ENCODE measurements around the gene SHCBP1L.

SHCBP1L gene

GRCh38 chr1:182952677-182953444 is at the start of gene SHCBP1L:
Gene SHCBP1L, minus strand, starts transcription at chr1:182953166. Its CDS starts 33 bp downstream, at chr1:182953133.
- no peak for DNase-seq

DNA sequence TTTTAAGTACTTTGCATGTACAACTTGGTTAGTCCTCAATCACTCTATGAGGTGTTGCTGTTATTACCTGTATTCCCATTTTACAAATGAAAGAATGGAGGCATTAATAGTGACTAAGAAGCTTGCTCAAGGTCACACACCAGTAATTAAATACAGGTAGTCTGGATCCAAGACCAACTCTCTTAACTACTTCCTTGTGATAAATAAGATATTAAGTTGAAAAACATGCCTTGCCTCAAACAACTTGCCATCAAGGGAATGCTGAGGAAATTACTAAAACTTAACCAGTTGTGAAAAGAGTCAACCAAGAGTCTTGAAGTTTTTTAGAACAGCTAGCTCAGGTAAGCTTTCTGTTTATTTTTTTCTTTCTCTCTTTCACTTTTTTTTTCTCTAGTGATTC is 49.3 kb upstream of the SHCBP1L start:
- DNase-seq = no peak

- no peak for DNase-seq
These were observed 47.4 kb upstream of the SHCBP1L start for GRCh38 chr1:183000167-183000962.

GRCh38 chr1:182998482-182998881 is 45.5 kb upstream of the SHCBP1L start:
- no peak for DNase-seq

DNA sequence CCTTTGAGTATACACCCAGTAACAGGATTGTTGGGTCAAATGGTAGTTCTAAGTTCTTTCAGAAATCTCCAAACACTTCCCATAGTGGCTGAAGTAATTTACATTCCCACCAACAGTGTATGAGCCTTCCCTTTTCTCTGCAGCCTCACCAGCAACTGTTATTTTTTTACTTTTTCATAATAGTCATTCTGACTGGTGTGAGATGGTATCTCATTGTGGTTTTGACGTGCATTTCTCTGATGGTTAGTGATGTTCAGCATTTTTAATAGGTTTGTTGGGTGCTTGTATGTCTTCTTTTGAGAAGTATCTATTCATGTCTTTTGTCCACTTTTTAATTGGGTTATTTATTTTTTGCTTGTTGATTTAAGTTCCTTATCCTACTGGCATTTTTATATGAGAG is 43.9 kb upstream of the SHCBP1L start:
- DNase-seq = no peak

DNA sequence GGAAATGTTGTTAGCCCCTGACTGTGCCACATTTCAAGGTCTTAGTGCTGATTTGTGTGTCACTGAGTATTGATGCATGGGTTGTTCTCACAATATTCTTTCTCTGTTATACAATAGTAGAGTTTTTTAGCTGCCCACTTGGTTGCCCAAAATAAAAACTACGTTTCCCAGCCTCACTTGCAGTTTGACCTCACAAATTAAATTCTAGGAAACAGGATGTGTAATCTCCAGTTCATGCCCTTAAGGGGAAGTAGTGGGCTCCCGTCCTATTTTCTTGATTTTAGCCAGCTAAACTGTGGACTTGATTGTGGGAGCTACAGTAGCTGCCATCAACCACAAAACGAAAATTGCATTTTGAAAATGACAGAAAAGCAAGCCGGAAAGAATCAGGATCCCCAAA is 42.9 kb upstream of the SHCBP1L start:
- DNase-seq = no peak

DNA sequence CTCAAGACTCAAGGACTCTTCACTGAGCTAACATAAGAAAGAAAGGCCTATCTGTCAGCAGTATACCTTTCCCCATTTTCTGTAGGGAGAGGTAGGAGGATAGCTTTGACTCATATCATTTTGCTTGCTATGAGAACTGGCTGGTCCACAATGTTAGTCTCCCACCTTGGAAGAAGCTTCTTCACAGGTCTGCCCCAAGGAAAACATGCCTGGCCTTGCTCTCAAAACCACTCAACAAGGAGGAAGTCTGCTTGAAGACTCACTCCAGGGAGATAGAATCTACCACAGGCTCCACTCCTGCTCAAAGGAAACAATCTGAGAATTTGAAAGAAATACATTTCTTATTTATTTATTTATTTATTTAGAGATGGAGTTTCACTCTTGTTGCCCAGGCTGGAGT is 40.8 kb upstream of the SHCBP1L start:
- DNase-seq = no peak

DNA sequence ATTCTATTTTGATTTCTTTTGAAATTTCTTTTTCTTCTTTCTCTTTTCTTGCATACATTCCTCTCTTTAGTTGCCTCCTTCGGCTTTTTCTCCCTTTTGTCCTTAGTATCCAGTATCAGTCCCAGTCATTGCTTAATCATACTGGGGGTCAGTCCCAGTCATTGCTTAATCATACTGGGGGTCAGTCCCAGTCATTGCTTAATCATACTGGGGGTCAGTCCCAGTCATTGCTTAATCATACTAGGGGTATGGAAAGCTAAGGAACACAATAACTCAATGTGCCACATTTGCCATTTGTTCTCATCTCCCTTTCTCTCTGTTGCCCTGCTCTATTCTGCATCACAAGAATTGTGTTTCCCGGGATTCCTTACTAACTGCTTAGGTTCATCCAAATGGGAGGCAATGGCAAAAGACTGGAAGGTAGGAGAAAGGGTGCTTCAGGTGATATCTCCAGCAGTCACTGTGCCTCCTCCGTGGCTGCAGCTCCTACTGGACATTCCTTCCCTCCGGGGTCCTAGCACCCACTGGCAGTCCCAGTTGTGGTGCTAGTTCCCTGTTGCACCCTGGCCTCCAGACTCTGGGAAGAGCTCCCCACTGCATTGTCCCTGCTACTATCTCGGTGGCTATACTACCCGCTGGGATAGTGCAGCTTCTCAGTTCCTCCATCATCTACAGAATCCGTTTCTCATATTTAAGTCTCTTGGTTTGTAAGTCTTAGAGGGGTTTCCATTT is 37.6 kb upstream of the SHCBP1L start:
- no peak for DNase-seq

DNA sequence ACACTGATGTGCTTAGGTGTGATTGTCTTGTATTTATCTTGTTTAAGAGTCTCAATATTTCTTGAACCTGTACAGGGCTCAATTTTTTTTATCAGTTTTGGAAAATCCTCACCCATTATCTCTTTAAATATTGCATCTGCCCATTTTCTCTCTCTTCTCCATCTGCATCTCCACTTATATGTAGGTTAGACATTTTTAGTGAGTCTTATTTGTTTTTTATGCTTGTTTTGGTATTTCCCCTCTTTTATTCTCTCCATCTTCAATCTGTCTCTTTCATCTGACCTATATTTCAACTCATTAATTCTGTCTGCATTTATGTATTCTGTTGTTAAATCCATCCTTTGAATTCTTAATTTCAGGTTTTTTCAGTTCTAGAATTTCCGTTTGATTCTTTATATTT is 32.9 kb upstream of the SHCBP1L start:
- DNase-seq = no peak

GRCh38 chr1:182984621-182985020 is 31.7 kb upstream of the SHCBP1L start:
- DNase-seq = no peak

GRCh38 chr1:182984138-182984537 is 31.2 kb upstream of the SHCBP1L start:
- DNase-seq = no peak

DNA sequence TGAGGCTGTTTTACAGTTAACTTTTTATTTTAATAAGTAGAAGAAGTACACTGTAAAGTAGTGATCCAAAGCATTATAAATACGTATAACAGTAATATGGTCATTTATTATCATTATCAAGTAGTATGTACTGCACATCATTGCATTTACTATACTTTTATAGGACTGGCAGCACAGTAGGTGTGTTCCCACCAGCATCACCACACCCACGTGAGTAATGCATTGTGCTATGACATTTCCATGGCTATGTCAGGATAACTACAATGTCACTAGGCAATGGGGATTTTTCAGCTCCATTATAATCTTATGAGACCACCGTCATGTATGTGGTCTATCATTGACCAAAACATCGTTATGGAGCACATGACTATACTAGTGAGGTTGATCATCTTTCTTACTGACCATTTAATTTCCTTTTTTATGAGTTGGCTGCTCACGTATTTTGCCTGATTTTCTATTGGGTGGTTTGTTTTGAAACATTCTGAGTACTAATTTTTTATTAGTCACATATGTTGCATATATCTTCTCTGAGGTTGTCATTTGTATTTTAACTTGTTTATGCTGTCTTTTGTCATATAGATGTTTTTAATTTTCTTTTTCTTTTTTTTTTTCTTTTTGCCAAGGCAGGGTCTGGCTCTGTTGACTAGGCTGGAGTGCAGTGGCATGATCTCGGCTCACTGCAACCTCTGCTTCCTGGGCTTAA is 25.3 kb upstream of the SHCBP1L start:
- no peak for DNase-seq

DNA sequence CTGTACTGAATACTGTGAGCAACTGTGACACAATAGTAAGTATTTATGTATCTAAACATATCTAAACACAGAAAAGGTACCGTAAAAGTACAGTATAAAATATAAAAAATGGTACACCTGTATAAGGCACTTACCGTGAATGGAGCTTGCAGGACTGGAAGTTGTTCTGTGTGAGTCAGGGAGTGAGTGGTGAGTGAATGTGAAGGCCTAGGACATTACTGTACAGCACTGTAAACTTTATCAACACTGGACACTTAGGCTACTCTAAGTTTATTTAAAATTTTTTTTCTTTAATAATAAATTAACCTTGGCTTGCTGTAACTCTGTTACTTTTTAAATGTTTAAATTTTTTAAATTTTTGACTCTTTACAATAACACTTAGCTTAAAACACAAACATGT is 24.5 kb upstream of the SHCBP1L start:
- no peak for DNase-seq

GRCh38 chr1:182974506-182975191 is 21.7 kb upstream of the SHCBP1L start:
- no peak for DNase-seq

DNA sequence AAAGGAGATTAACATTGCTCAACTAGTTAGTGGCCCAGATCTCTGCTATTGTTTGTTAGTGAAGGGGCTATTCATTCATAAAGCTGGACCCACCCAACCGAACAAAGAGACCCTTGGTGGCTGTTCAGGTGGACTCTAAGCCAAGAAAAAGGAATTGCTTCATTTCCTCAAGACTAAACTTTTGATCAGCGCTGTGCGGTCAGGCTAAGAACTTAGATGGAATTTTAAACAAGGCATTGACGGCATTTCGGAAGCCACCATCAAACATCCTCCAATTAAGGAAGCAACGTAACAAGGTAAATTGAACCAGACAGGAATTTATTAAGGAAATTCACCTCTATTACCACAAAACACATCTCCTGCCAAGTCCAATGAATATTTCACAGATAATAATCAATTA is 19.9 kb upstream of the SHCBP1L start:
- DNase-seq = no peak

- DNase-seq = no peak
These were observed 19.3 kb upstream of the SHCBP1L start for GRCh38 chr1:182972231-182972630.

- DNase-seq = no peak
These were observed 18.3 kb upstream of the SHCBP1L start for GRCh38 chr1:182971219-182971618.

DNA sequence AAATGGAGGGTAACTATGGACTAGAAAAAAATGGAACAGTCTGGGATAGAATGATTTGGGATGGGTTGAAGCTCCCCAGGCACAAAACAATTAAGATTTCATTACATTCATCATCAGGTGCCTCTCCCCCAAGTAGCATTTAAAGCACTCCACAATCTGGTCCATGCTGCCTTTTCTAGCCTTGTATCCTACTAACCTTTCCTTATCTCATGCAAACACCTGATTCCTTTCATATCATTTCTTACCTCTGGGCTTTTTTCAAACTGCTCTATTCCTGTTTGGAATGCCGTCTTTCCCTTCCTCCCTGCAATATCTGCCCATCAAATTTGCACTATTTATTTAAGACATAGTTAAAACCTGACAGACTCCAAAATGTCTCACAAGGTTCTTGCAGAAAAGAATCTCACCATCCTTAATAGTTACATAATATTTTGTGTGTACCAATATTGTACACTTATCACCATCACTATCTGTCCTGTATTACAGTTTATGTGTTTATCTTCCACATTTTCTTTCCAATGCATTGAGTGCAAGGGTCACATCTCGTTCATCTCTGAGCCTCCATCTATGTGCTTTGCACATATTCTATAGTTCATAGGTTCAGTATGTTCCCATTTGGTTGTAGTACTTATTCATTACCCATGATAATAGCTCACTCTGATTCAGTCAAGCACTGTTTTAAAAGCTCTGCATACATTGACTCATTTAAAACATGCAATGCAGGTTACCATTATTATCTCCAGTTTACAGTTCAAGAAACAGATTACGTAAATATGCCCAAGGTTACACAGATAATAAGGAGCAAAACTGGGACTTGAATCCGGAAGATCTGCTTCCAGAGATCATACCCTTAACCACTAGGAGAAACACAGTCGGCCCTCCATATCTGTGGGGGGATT is 16.1 kb upstream of the SHCBP1L start:
- no peak for DNase-seq

- DNase-seq = no peak
These were observed 15.3 kb upstream of the SHCBP1L start for GRCh38 chr1:182968151-182968741.

GRCh38 chr1:182965861-182966260 is 12.9 kb upstream of the SHCBP1L start:
- no peak for DNase-seq

DNA sequence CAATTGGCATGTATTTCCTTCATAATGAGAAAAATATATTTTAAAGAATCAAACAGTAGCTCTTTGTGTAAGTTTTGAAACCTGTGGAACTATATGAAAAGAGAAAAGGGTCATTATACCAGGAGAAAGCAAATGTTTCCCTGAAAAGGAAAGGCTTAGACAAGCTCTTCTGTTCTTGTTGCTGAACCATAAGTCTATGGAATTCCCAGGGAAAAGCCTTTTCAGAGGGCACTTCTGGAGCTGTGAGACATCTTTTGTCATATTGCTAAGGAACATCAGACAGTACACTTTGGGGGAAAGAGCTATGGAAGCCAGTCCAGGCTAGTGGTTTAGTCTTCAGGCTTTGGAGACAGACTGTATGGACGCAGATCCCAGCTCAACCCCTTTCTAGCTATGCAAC is 12.1 kb upstream of the SHCBP1L start:
- DNase-seq = no peak

All from CD4-positive, alpha-beta T cell treated with Interleukin-17A for 1 hour (primary cell).